Left renal cortex interstitium (tissue), 4 donors: Measurements from ENCODE around the gene CD248. TPM values are rescaled to one million over a fixed set of nuclear protein-coding genes. Genes with fewer than 3 reads are reported as not detected.
"Not testable (repeated sequence)": the region's sequence is repeated elsewhere in the genome, so short reads cannot be mapped to it uniquely, and the experiment has no call there.

ENCODE experiments used
- DNase-seq, 4 donors: peaks; one replicate each; pipeline ENCODE4 v3.0.0-alpha.2; 2013; ENCODE audit warnings: low read depth in 4 of 4, low spot score in 2 of 4, missing footprints in 1 of 4
- polyA plus RNA-seq, 4 donors: library from polyadenylated mRNA; unstranded; fragments of 120-200 nt; gene quantifications; one replicate each; pipeline ENCODE4 v1.2.1, GENCODE V29; 2013; ENCODE audit not compliant: insufficient read length in 4 of 4

Gene CD248
- polyA plus RNA-seq, result 100 to 1,000 TPM in 1 of 4 donors, 10 to 100 TPM in 3; 56.9 to 102 (median 72.8) TPM

GRCh38 chr11:66316849-66317251 lies at the start of gene CD248:
Gene CD248, minus strand, starts transcription at chr11:66317044. Its CDS starts 17 bp downstream, at chr11:66317027.
- peak in 1 of 4 donors; percentile 64 for DNase-seq

DNA sequence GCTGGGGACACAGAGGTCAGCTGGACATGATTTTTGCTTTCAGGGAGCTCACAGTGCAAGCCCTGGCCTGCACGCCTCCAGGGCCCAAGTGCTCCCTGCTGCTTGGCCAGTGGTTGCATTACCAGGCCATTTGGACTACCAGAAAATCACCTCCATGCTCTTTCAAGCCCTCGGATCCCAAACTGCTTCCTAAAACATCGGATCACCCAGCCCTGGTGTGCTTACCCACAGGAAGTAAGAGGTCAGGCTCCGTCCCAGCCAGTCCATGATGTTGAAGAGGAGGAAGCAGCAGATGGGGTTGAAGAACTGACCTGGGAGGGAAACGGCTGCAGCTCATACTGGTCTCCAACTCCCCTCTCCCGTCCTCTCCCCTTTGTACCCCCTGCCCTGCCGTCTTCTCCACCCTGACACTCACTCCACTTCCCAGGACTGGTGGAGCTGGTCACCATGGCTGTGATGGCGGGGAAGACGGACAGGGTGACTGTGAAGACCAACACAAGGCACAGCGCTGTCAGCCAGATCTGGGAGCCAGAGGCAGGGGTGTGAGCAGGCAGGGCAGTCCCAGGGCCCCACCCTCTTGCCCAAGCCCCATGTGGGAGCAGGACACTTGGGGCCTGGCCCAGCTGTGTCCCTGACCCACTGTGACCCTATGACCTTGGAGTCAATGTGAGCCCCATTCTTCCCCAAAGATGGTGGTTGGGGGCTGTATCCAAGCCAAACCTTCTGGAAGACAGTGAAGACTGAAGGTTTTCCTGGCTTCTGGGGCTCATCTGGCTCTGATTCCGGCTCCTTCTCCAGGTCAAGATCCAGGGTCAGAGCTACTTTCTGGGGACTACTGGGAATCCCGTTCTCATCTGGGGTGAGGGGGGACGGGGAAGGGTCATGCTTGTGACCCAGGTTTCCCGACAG lies 49.1 kb upstream of the CD248 start:
- DNase-seq, result no peak

DNA sequence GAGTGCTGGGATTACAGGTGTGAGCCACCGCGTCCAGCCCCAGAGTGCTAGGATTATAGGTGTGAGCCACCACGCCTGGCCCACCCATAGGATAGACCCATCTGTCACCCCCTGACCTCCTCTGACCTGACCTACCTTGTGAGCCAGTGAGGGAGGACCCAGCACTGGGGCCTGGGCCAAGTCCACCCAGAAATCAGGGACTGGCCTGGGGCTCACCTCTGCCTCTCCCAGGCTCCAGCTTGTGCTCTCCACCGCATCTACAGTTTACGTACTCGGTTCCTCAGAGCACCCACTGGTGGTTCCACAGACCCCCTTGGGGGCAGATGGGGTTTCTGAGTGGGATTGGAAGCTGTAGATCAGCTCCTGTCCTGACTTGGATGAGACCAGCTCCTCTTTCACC lies 48.3 kb upstream of the CD248 start:
- no peak for DNase-seq

DNA sequence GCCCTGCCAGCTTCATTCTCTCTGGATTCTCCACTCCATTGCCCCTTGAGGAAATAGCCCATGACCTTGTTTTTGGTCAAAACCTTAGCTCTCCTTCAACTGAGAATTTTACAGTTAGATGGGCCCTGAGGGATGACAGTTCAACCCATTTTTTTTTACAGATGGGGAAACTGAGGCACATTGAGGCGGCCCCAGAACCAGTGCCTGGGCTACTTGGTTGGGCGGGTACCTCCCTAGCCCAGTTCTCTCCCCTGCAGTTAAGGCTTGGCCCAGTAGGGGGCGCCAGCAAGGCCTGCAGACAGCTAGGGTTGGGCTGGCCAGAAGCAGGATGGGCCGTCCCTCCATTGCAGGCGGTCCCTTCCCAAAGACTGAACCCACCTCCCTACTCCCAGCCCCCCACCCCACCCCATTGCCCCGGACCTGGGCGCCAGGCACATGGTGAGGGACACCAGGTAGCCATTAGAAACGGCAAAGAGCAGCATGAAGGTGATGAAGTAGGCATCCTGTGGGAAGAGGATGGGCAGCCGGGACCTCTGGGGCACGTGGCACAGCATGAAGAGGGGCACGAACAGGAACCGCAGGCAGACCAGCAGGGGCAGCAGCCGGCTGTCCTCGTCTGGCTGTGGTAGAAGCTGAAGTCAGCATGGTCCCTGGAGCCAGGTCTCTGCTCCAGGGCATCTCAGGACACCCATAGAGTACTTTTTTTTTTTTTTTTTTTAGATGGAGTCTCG lies 47.1 kb upstream of the CD248 start:
- DNase-seq, result no peak

DNA sequence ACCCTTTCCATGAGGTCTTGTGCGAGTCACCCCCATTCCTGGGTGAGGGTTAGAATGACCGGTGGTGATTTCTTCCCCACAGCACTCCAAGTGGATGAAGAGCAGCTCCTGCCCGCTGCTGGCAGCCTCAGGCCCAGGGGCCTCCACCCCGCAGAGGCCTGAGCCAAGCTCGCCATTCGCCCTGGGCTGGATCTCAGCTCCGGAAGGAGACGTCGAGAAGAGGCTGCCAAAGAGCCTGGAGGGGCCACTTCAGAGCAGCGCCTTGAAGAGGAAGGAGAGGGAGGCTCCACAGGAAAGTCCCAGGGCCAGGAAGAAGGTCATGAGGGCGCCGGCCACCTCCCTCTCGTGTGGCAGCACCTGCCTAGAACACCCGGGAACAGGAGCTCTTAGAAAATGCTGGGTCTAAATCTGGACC lies 46.4 kb upstream of the CD248 start:
- DNase-seq, result no peak

DNA sequence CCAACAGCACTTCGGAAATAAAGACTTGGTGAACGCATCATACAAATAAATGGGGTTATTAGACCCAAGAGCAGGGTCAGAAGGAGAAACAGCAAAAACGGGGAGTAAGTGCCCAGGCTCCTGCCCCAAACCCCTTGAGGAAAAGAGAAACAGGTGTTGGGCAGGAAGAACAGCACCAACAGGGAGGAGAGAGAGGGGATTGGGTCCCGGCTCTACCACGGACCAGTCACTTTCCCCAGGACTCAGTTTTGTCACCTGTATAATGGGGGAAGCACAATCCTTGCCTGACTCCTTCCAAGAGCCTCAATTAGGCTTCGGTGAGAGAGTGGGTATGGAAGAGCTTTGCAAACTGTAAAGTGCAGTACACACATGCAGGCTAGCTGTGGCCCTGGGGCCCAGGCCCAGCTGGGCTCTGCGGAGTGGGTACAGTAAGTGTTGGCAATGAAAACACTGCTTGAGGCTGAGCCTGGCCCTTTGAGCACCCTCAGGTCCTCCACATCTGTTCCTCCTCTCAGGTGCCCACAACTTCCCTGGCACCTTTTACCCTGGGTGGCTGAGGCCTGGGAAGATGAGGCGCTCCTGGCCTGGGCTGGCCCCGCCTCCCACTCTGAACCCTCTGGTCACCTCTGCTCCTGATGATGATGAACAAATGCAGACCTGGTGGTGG lies 45.8 kb upstream of the CD248 start:
- no peak for DNase-seq

- no peak for DNase-seq
Measured at GRCh38 chr11:66361502-66361941, 44.7 kb upstream of the CD248 start.

- no peak for DNase-seq
Measured at GRCh38 chr11:66360406-66361073, 43.7 kb upstream of the CD248 start.

- no peak for DNase-seq
Measured at GRCh38 chr11:66359662-66360087, 42.8 kb upstream of the CD248 start.

GRCh38 chr11:66350560-66351235 lies 33.9 kb upstream of the CD248 start:
- not testable (repeated sequence) for DNase-seq

DNA sequence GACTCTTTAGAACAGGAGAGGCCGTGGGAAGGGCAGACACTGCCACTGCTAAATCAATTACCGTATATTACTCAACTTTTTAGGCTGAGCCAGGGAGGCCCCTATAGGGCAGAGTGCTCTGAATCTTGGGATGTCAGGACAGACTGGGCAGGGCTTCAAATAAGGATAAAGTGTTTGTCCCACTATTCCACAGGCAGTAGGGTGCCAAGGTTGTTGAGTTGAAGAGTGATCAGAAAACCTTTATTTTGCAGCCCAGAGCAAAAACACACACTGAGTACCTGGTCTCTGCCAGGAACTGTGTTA lies 32.2 kb upstream of the CD248 start:
- DNase-seq, result no peak

DNA sequence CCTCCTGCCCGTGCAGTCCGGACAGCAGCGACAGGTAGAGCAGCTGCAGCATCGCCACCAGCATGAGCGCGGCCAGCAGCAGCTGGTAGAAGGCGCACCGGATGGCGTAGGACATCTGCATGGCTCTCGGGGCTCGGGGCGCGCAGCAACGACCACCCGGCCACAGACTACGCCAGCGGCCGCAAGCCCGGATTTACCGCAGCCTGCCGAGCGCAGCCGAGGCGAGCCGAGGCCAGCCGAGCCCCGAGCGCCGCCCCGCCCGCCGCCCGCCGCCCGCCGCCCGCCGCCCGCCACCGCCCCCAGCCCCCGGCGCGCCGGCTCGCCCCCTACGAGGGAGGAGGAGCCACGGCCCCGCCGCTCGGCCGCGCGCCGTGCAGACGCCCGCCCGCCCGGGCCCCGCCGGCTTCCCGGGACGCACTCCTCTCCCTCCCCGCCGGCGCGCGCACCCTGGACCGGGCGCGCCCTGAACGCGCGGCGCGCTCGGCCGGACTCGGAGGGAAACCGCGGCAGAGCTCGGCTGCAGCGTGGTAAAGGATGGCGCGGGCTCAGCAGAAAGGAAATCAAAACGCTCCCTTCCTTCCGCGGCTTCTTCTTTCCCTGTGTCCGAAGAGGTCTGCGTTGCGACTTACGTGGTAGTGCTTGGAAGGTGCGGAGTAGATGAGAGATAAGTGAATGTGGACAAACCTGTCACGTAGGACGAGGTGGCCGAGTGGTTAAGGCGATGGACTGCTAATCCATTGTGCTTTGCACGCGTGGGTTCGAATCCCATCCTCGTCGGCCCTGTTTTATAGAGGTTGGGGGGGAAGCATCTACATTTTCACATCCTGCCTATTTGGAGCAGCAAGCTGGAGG lies 30.8 kb upstream of the CD248 start, which contains the start of gene B4GAT1:
TSS of gene B4GAT1 (minus strand) at position 205 of the 852 bp plus-strand sequence. CDS start at position 121, 84 bp downstream.
- DNase-seq, result peak in 3 of 4 donors; percentile 86 to 94 (median 90)

GRCh38 chr11:66346476-66347424 lies 29.9 kb upstream of the CD248 start:
- DNase-seq, result no peak

- DNase-seq, result no peak
Measured at GRCh38 chr11:66345316-66345649, 28.4 kb upstream of the CD248 start.

DNA sequence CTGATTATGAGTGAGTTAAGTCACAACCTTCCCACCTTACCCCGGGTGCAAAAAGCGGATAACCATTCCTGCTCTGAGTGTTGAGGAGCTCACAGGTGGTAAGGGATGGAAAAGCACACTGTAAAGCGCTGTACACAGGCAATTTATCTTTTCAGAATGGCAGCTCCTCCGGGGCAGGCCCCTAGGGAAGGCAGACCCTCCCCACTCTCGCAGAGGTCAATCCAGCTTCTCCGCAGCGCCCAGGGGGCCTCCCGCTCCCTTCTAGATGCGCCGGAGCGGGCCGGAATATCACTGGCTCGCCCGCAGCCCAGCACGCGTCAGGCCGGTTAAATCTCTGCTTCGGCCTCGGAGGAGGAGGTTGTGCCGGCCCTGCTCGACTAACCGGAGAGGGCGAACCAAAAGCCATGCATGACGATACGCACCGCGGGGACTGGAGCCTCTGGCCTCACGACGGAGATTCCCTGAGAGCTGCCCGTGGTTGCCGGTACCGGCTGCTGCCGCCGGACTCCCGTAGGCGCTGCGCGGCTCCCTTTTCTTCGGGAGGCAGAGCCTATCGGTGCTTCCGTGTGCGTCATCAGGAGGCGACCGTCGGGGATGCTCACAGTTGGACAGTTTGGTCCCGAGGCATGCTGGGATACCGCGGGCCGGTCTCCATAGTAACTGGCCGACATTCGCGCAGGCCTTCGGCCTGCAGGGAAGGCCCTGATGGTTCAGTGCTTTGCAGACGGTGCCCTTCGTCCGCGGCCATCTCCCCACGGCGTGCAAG lies 27.9 kb upstream of the CD248 start, which contains the start of gene BRMS1:
TSS of gene BRMS1 (minus strand) at position 555 of the 766 bp plus-strand sequence. CDS start 2,870 bp downstream, outside the sequence.
- DNase-seq, result peak; percentile 86 to 97 (median 90)

DNA sequence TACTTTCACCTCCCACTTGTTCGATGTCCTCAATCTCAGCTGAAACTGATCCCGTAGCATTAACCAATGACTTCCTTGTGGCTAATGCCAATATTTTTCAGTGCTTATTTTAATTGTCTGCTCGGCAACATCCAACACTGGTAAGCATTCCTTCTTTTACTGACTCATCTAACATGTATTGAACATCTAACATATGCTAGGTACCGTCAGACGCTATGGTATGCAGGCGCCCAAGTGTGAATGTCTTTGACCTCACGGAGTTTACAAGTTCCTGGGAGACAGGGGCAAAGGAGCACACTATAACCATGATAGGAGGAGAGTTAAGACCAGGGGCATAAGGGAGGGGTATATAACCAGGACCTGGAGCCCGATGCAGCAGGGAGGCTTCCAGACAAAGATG lies 26.3 kb upstream of the CD248 start:
- no peak for DNase-seq
